ENCODE data around the gene STK40. TPM values are rescaled to one million over a fixed set of nuclear protein-coding genes. Genes with fewer than 3 reads are reported as not detected.

Gene STK40, protein sequence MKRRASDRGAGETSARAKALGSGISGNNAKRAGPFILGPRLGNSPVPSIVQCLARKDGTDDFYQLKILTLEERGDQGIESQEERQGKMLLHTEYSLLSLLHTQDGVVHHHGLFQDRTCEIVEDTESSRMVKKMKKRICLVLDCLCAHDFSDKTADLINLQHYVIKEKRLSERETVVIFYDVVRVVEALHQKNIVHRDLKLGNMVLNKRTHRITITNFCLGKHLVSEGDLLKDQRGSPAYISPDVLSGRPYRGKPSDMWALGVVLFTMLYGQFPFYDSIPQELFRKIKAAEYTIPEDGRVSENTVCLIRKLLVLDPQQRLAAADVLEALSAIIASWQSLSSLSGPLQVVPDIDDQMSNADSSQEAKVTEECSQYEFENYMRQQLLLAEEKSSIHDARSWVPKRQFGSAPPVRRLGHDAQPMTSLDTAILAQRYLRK
- 10 to 100 TPM; 58.7 to 61.6 TPM for total RNA-seq

DNA sequence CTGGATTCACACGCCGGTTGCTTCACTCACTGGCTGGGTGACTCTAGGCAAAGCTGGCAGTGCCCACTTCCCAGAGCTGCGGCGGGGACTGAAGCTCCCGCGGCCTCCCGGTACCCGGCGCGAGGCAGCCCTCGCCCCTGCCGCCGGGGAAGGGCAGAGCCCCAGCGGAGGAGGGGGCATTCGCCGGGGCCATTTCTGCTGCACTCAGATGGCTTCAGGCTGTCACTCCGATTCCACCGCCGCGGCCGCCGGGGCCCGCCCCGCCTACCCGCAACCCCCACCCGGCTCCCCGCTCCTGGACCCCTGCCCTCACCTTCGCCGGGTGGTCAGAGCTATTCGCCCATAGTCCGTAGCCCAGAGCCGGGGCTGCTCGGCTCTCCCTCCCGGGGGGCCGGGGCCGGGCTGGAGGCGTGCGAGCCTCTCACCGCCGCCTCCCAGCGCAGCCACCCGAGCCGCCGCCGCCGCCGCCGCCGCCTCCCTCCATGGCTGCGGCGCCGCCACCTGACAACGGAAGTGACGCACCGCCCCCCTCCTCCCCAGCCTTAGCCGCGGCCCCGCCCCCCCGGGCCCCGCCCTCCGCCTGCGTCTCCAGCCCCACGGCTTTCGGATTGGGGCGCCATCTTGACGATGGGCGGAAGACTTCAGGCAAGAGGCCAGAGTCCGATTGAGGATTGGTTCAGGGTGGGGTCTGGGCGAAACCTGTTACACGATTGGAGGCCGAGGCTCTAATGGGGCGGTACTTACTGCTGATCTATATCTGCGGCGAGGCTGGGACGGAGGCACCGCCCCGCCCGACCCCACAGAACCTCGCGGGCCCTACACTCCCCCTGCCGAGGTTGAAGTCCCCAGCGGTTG lies at the start of gene STK40:
Gene STK40, minus strand, starts transcription at position 515 of the 855 bp plus-strand sequence. CDS start 24,592 bp downstream, outside the sequence.

DNA sequence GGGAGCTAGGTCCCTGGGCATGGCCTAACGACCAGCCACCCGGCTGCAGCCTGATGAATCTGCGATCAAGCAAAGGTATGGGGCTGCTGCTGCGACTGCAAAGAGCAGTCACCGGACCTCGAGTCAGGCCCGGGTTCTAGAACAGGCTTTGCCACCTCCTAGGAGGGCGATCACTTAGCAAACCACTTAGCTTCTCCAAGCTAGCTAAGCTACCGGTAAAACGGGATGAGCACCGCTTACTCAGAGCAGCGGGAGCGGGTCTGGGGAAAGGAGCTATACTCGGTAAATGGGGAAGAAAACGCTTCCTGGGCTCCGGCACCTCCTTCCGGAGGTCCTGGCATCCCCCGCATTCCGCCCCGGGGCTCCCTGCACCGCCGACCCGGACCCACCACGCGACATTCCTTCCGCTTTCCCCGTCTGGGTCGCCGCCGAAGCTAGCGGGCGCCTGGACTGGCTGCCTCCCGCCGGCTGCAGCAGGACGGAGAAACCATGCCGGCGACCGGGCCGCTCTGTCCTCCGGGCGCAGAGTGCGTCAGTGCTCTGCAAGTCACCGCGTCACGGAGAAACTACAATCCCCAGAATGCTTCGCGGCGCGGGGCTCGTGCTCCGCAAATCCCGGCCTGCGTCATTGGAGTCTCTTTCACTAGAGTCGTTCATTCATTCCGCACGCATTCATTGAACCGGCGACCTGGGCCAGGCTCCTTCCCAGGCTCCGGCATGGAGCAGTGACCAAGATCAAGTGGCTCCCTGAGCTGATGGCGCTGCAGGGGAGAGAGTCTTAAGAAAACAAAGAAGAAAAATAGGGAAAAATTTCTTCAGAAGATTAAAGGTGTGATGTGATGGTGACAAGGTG lies 11.9 kb upstream of the STK40 start, which contains the start of gene LSM10:
Gene LSM10, minus strand, starts transcription at position 531 of the 853 bp plus-strand sequence. CDS start 3,779 bp downstream, outside the sequence.

GRCh38 chr1:36323636-36324352 lies 61.9 kb downstream of the STK40 start, which contains the start of gene EVA1B:
EVA1B (minus strand) TSS chr1:36323645; CDS start chr1:36323037, 608 bp downstream.

DNA sequence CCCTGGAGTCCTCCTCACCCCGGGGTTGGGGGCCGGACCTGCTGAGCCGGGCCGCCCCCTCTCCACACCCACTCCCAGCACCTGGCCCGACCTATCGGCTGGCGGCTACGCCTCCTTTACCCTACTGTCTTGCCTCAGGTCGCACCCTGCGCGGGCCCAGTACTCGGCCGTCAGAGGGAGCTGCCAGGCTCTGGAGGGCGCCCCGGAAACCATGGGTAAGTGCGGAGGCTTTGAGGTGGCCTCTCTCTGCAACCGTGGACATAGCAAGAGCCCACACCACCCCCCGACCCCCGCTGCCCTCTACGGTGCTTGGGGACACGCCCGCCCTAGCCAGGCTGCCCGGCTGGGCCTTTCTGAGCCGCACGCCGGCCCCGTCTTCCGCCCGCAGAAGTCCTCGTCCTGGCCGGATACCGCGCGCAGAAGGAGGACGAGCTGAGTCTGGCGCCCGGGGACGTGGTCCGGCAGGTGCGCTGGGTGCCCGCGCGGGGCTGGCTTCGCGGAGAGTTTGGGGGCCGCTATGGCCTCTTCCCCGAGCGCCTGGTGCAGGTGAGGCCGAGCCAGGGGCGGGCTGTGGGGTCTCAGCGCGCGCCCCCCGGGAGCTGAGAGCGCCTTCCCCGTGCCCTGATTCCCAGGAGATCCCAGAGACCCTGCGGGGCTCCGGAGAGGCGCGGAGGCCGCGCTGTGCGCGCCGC lies 79.4 kb downstream of the STK40 start, which contains the start of gene SH3D21:
Gene SH3D21, plus strand, starts transcription at position 159 of the 692 bp plus-strand sequence. Its CDS starts 53 bp downstream, at position 212.

Other genes starting within 250 kb of the STK40 start
- gene TRAPPC3, start 236.4 kb downstream of the STK40 start, total RNA-seq = 10 to 100 TPM; 55.6 to 56.2 TPM
- gene MAP7D1, start 229.8 kb downstream of the STK40 start, total RNA-seq = 100 to 1,000 TPM; 187 to 203 TPM
- 100 to 1,000 TPM; 128 to 129 TPM for gene THRAP3, start 161.5 kb downstream of the STK40 start, total RNA-seq
- 10 to 100 TPM; 10.2 to 12.1 TPM for gene SH3D21, start 79.6 kb downstream of the STK40 start, total RNA-seq
- gene EVA1B, start 62.3 kb downstream of the STK40 start, total RNA-seq = 10 to 100 TPM; 11.9 to 12.4 TPM
- gene LSM10, start 12.0 kb upstream of the STK40 start, total RNA-seq = 10 to 100 TPM; 34.4 to 39.3 TPM
- gene OSCP1, start 64.5 kb upstream of the STK40 start, total RNA-seq = under 1 TPM; 0.71 to 0.94 TPM
- 10 to 100 TPM; 91.4 to 95.0 TPM for gene MRPS15, start 78.5 kb upstream of the STK40 start, total RNA-seq
- under 1 TPM; 0.25 to 0.36 TPM for gene CSF3R, start 97.0 kb upstream of the STK40 start, total RNA-seq

All from activated naive CD4-positive, alpha-beta T cell treated with anti-CD3 and anti-CD28 coated beads, Interleukin-2, amount 10 ng/mL, durations not matched to agents 5 hours and 36 hours (primary cell).